ENCODE data around the gene TBXA2R.

The TBXA2R gene

DNA sequence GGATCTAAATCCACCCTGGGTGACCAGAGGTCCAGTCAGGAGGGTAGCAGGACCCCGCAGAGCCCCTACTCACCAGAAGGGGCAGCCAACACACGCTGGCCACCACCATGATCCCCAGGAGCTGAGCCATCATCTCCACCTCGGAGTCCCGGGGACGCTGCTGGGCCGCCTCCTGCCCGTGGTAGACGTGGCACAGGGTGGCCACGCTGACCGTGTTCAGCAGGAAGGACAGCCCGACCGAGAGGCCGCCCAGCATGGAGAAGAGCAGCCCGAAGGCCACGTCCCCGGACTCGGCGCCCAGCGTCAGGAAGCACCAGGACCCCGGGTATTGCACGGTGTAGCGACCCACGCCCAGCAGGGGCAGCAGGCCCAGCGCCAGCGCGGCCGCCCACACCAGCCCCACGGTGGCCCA, 6.9 kb downstream of the TBXA2R start:
- H3K9ac ChIP-seq, result no peak overlapping the region
- H3K36me3 ChIP-seq, result no peaks in the 10 kb centered on the region
- no peaks in the 10 kb centered on the region for H4K20me1 ChIP-seq
- H3K4me2 ChIP-seq, result no peak overlapping the region
- H3K27ac ChIP-seq, result no peak overlapping the region
- H3K27me3 ChIP-seq, result 0 out of 2 replicates have a peak, but pooled peaks cover 3% of the 10 kb centered on the region
- 0 out of 2 replicates have a peak, but pooled peaks cover 5% of the 10 kb centered on the region for H3K9me3 ChIP-seq
- no peak for TF ChIP-seq Cebpa-rat (IDR thresholded peaks at IDR 0.05)
- H3K4me1 ChIP-seq, result peaks cover 36% of the 10 kb centered on the region
- H3K4me3 ChIP-seq, result no peak overlapping the region

DNA sequence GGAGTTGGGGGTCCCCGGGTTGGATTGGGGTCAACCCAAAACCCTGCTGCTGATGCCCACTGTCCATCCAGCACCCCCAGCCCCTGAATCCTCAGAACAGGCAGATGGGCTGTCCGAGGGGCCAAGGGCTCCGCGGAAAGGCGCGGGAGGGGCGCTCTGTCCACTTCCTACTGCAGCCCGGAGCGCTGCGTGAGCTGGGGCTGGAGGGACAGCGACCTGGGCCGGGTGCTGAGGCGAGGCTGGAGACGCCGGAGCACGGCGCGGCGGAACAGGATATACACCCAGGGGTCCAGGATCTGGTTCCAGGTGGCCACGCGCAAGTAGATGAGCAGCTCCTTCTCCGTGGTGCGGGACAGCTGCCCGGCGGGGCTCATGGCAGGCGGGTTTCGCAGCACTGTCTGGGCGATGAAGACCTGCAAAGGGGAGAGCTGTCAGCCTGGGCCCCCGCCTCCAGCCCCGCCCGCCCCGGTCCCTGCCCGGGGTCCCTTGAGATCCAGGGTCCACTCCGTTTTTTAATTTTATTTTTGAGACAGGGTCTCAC, 11.1 kb downstream of the TBXA2R start:
- H3K4me3 ChIP-seq, result no peak overlapping the region
- no peak overlapping the region for H3K9ac ChIP-seq
- no peaks in the 10 kb centered on the region for H4K20me1 ChIP-seq
- H3K9me3 ChIP-seq, result peaks cover 25% of the 10 kb centered on the region
- no peak overlapping the region for H3K27ac ChIP-seq
- H3K27me3 ChIP-seq, result peaks cover 21% of the 10 kb centered on the region; the same call in 1 of the 2 replicates
- no peaks in the 10 kb centered on the region for H3K36me3 ChIP-seq
- H3K4me1 ChIP-seq, result peaks cover 9% of the 10 kb centered on the region
- no peak for TF ChIP-seq Cebpa-rat (IDR thresholded peaks at IDR 0.05)
- H3K4me2 ChIP-seq, result no peak overlapping the region

DNA sequence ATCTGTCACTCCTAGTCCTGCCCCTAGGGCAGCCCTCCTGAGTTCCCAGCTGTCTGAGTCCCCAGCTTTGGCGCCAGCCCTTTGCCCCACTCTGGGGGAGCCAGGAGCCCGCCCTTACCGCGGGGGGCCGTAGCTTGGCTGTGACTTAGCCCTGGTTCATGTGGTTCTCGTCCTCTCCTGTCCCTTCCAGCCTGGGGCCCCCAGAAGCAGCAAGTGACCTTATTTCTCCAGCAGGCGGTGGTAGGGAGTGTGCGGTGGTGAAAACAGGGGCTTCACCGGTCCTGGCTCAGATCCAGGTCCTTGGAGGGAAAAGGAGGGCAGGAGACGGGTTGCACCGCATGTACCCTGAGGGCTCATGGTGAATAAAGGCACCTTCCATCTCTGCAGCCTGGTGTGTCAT, 13.5 kb downstream of the TBXA2R start:
- no peaks in the 10 kb centered on the region for H3K36me3 ChIP-seq
- H3K4me1 ChIP-seq, result no peaks in the 10 kb centered on the region
- TF ChIP-seq Cebpa-rat (IDR thresholded peaks at IDR 0.05), result no peak
- no peak overlapping the region for H3K27ac ChIP-seq
- no peak overlapping the region for H3K4me2 ChIP-seq
- no peak overlapping the region for H3K9ac ChIP-seq
- H3K4me3 ChIP-seq, result no peak overlapping the region
- peaks cover 28% of the 10 kb centered on the region for H3K9me3 ChIP-seq
- H3K27me3 ChIP-seq, result peaks cover 21% of the 10 kb centered on the region; the same call in 1 of the 2 replicates
- no peaks in the 10 kb centered on the region for H4K20me1 ChIP-seq

DNA sequence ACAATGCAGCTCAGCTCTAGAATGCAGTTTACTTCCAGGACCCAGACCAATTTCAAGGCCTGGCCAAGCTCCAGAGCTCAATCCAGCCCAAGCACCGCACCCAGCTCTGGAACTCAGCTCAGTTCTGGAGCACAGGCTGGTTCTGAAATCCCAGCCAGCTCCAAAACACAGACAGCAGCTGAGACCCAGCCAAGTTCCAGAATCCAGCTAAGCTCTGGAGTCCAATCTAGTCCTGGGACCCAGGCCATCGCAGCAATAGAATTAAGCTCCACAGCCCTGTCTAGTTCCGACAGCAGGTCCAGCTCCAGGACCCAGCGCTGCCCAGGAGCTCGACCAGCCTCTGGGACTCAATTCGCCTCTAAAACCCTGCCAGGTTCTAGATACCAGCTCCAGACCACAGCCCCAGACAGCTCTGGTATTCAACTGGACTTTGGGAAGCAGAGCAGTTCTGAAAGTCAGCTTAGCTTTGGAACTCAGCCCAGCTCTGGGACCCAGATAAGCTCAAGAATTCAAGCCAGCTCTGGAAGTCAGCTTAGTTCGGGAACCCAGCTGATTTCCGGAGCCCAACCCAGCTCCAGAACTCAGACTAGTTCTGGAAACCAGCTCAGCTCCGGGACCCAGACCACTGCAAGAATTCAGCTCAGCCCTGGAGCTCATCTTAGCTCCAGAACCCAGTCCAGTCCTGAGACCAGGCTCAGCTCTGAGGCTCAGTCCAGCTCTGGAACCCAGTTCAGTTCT, 14.6 kb downstream of the TBXA2R start:
- H3K4me3 ChIP-seq, result no peak overlapping the region
- H3K9ac ChIP-seq, result no peak overlapping the region
- peaks cover 28% of the 10 kb centered on the region; the same call in 1 of the 2 replicates for H3K27me3 ChIP-seq
- no peaks in the 10 kb centered on the region for H4K20me1 ChIP-seq
- no peak overlapping the region for H3K4me2 ChIP-seq
- H3K36me3 ChIP-seq, result no peaks in the 10 kb centered on the region
- TF ChIP-seq Cebpa-rat (IDR thresholded peaks at IDR 0.05), result no peak
- H3K27ac ChIP-seq, result no peak overlapping the region
- no peaks in the 10 kb centered on the region for H3K4me1 ChIP-seq
- H3K9me3 ChIP-seq, result peaks cover 28% of the 10 kb centered on the region

DNA sequence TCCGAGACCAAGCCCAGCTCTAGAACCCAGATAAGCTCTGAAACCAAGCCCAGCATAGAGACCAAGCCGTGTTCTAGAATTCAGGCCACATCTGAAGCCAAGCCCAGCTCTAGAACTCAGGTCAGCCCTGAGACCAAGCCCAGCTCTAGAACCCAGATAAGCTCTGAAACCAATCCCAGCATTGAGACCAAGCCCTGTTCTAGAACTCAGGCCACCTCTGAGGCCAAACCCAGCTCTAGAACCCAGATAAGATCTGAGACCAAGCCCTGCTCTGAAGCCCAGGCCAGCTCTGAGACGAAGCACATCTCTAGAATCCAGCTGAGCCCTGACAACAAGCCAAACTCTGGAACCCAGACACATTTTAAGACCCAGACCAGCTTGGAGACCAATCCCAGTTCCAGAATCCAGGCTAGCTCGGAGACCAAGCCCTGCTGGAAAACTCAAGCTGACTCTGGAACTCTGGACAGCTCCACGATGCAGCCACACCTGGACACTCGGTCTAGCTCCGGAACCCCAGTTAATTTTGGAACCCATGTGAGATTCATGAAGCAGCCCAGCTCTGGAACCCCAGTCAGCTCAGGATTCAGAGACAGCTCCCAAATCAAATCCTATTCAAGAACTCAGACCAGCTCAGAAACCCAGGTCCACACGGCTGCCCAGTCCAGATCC, 15.6 kb downstream of the TBXA2R start:
- no peak overlapping the region for H3K4me2 ChIP-seq
- no peaks in the 10 kb centered on the region for H4K20me1 ChIP-seq
- H3K9me3 ChIP-seq, result peaks cover 28% of the 10 kb centered on the region
- H3K36me3 ChIP-seq, result no peaks in the 10 kb centered on the region
- TF ChIP-seq Cebpa-rat (IDR thresholded peaks at IDR 0.05), result no peak
- H3K27me3 ChIP-seq, result peaks cover 37% of the 10 kb centered on the region
- no peak overlapping the region for H3K9ac ChIP-seq
- no peak overlapping the region for H3K27ac ChIP-seq
- no peak overlapping the region for H3K4me3 ChIP-seq
- H3K4me1 ChIP-seq, result peaks cover 1% of the 10 kb centered on the region

DNA sequence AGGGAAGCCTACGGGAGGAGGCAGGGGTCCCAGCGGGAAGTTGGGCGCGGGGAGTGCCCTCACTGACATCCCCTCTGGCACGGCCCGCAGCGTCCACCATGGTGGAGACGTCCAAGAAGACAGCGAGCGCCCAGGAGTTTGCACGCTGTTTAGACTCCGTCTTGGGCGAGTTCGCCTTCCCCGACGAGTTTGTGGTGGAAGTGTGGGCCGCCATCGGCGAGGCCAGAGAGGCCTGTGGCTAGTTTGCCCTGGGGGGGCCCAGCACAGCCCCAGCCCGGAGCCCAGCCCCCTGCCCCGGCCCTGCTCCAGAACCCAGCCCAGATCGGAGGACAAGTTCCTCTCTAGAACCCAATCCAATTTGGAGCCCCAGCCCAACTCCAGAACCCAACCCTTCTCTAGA, 16.7 kb downstream of the TBXA2R start:
- H3K9me3 ChIP-seq, result peaks cover 28% of the 10 kb centered on the region
- TF ChIP-seq Cebpa-rat (IDR thresholded peaks at IDR 0.05), result no peak
- no peak overlapping the region for H3K9ac ChIP-seq
- H3K27ac ChIP-seq, result no peak overlapping the region
- H4K20me1 ChIP-seq, result no peaks in the 10 kb centered on the region
- no peaks in the 10 kb centered on the region for H3K36me3 ChIP-seq
- peaks cover 12% of the 10 kb centered on the region for H3K4me1 ChIP-seq
- H3K27me3 ChIP-seq, result peaks cover 46% of the 10 kb centered on the region
- H3K4me2 ChIP-seq, result no peak overlapping the region
- H3K4me3 ChIP-seq, result no peak overlapping the region

DNA sequence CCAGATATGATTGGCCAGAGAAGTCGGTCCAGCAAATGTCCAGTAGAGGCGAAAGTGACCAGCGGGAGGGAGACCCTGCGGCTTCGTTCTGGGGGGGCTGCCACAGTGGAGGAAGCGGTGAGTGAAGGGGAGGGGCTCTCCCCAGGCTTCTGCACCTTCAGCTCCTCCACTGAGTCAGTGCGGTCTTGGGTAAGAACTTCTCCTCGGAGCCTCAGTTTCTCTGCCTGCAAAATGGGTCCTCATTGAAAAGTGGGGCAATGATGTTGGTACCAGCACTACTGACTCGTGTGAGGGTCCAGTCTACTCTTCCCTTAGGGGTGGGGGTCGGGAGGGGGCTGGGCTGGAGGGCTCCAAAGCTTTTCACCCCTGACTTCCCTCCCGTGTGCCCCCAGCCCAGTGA, 17.2 kb downstream of the TBXA2R start:
- Histone ChIP-seq H3K4me1 (peaks cover 12% of the 10 kb centered on the region), H3K4me2 (no peak overlapping the region), H3K9me3 (peaks cover 28% of the 10 kb centered on the region), H3K27ac (no peak overlapping the region), H3K4me3 (no peak overlapping the region), H3K36me3 (no peaks in the 10 kb centered on the region), H4K20me1 (no peaks in the 10 kb centered on the region), H3K9ac (no peak overlapping the region), H3K27me3 (peaks cover 48% of the 10 kb centered on the region)
- no peak for TF ChIP-seq Cebpa-rat (IDR thresholded peaks at IDR 0.05)

DNA sequence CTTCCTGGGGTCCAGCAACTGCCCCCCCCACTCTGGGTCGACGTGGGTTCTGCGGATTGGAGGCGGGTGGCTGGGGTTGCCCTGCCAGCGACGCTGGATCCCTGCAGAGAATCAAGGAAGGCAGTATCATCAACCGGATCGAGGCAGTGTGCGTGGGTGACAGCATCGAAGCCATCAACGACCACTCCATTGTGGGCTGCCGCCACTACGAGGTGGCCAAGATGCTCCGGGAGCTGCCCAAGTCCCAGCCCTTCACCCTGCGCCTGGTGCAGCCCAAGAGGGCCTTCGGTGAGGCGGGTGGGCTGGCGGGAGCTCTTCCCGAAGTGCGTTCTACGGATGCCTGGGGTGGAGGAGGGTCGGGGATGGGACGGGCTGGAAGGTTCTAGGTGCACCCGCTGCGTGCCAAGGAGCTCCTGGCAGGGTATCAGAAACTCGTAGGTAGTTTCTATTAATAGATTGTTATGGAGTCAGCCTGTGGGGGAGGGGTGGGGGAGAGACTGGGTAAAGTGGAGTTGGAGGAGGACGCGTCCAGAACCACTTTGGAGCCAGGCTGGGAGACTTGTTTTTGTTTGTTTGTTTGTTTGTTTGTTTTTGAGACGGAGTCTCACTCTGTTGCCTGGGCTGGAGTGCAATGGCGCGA, 19.8 kb downstream of the TBXA2R start:
- Histone ChIP-seq H3K27ac (no peak overlapping the region), H3K4me1 (peaks cover 12% of the 10 kb centered on the region), H3K9ac (no peak overlapping the region), H4K20me1 (no peaks in the 10 kb centered on the region), H3K4me2 (no peak overlapping the region), H3K9me3 (peaks cover 21% of the 10 kb centered on the region), H3K27me3 (peaks cover 42% of the 10 kb centered on the region), H3K4me3 (no peak overlapping the region), H3K36me3 (no peaks in the 10 kb centered on the region)
- no peak for TF ChIP-seq Cebpa-rat (IDR thresholded peaks at IDR 0.05)

DNA sequence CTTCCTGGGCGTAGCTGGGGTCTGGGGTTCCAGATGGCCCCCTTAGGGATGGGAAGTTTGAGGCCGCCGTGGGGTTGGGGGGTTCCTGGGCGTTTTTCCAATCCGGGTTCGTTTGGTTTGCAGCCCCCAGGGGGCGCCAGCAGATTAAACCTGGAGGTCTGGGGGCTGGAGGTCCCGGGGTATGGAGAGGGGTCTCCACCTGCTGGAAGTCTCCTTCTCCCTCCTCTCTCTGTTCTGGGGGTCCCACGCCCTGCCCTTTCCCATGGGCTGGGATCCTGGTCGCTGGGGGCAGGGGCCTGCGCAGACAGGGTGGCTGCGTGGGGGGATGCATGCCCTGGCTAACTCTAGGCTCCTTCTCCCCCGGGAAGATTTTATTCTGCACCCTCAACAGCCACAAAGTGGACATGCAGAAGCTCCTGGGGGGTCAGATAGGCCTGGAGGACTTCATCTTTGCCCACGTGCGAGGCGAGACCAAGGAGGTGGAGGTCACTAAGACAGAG, 20.5 kb downstream of the TBXA2R start:
- H4K20me1 ChIP-seq, result no peaks in the 10 kb centered on the region
- peak overlapping the region; percentile 41; the same call in 1 of the 2 replicates for H3K9ac ChIP-seq
- H3K36me3 ChIP-seq, result no peaks in the 10 kb centered on the region
- peaks cover 12% of the 10 kb centered on the region for H3K4me1 ChIP-seq
- TF ChIP-seq Cebpa-rat (IDR thresholded peaks at IDR 0.05), result no peak
- peak overlapping the region; percentile 65 for H3K4me3 ChIP-seq
- peaks cover 42% of the 10 kb centered on the region for H3K27me3 ChIP-seq
- H3K4me2 ChIP-seq, result peak overlapping the region; percentile 83
- peaks cover 14% of the 10 kb centered on the region for H3K9me3 ChIP-seq
- no peak overlapping the region for H3K27ac ChIP-seq

Measured in BLaER1 (cell line).